Measurements from ENCODE around the gene SIPA1L3.

GRCh38 chr19:38033658-38034491, 126.9 kb downstream of the SIPA1L3 start:
- no peak for TF ChIP-seq CTCF (IDR thresholded peaks at IDR 0.05)
- no peak for TF ChIP-seq POLR2A (IDR thresholded peaks at IDR 0.05)
- no peak for TF ChIP-seq EP300 (IDR thresholded peaks at IDR 0.05)
- no peak for TF ChIP-seq POLR2AphosphoS5 (IDR thresholded peaks at IDR 0.05)

Data from upper lobe of left lung (tissue), 4 donors.